GM23248 (cell line): ENCODE results near the gene SIGLEC11.

Experiments used
- EZH2 ChIP-seq: fragments of 200-600 bp; sonication (generic); IDR thresholded peaks from 2 replicates; pipeline ENCODE4 v1.6.1; 2018; ENCODE audit warnings: antibody characterized with exemption, mild to moderate bottlenecking; ENCODE audit not compliant: insufficient read depth, poor library complexity, severe bottlenecking
- EZH2phosphoT487 ChIP-seq: fragments of 200-600 bp; sonication (generic); IDR thresholded peaks from 2 replicates; pipeline ENCODE4 v1.6.1; 2018; ENCODE audit warnings: antibody characterized with exemption, moderate library complexity, mild to moderate bottlenecking, low read depth; ENCODE audit not compliant: insufficient read depth

GRCh38 chr19:49924004-49924880, 36.7 kb downstream of the SIGLEC11 start:
- no peak for TF ChIP-seq EZH2
- TF ChIP-seq EZH2phosphoT487, result no peak
